ENCODE results near the gene PSMG4.

PSMG4 gene

DNA sequence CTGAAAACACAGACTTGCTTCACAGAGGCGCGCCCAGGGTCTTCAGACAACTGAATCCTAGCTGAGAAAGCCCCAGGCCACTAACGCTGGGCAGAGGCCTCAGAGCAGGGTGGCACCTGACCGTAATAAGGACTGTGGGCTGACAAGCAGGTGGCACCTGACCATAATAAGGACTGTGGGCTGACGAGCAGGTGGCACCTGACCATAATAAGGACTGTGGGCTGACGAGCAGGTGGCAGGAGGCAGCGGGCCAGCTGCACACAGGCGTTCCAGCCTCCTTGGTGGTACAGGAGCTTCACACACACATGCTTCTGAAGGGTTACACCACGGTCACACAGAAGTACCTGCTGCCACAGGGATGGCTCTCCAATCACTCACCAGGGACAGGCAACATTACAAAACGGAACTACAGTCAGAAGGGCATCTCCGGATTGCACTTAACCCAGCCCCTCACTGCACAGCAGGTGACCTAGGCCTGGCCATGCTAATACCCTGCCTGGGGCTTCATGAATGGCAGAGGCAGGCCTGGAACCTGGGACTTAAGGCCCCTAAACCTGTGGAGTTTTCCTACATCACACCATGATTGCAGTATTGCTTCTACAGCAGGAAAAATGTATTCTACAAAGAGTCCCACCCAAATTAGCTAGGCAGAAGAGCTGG is 50.8 kb downstream of the PSMG4 start:
- DNase-seq (ENCODE audit: low read depth): no peak

DNA sequence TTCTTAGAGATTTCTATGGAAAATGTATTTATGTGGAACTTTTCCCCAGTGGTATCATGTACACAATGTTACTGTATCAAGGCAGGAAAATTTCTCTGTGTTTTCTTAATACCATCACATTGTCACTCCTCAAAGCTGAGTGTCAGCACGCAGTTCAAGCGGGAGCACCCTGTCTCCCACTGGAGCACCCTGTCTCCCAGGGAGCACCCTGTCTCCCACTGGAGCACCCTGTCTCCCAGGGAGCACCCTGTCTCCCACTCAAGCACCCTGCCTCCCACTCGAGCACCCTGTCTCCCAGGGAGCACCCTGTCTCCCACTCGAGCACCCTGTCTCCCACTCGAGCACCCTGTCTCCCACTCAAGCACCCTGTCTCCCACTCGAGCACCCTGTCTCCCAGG is 51.3 kb downstream of the PSMG4 start:
- no peak for DNase-seq (ENCODE audit: low read depth)

DNA sequence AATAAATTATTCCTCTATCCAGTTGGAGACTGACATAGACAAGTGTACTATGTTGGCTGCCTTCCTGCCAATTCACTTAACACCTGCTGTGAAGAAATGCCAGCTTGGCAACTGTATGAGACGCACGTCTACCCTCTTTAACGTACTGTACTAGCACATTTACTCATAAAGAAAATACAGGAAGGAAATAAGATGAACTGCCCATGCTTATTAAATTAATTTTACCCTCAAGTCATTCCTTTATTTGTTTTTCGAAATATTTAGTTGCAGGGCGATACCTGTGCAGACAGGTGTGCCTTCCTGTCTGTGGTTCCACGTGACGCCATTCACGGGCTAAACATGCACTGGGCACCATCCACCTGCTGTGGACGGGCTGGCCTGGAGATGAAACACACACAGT is 52.0 kb downstream of the PSMG4 start:
- no peak for DNase-seq (ENCODE audit: low read depth)

DNA sequence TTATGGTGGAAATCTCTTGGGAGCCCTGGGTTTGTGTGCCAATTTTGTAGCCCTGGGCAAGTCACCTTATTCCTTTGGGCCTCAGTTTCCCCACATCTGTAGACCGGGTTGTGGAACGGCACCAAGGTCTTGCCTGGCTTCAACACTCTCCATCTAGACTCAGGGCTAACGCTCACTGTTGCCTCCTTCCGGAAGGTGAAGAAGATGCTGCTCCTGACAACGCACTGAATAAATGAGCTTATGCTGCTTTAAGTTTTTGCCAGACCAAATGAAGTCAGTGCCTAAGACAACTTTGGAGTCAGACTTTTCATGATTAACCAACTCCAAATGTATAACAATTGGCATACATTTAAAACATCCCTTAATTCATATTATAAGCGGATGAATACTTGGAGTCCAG is 53.1 kb downstream of the PSMG4 start:
- DNase-seq (ENCODE audit: low read depth): no peak

DNA sequence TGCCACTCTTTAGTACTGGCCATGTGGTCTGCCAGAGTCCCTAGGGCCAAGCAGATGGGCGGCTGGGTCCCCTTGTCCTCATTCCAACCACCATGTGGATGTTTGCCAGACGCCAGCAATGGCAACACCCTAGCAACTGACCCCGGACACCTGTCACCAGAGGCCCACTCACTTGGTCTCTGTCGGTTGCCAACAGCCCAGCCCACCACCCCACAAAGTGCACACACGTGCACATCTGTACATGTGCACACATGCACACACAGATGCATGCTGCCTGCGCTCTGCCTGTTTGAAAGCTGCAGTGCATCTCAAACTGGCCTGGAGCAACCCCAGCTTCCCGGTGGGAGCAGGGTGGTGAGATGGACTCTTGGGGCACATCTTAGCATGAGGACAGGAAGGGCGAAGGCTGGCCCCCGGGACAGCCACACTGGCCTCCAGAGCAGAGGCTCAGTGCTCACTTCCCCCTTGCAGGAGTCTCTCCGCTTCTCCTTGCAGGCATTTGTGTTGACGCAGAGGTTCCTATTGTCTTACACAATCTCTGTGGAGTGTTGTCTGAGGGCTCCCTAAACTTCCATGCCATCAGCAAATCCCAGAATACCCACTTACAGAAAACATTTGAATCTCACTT is 54.0 kb downstream of the PSMG4 start:
- DNase-seq (ENCODE audit: low read depth): no peak

DNA sequence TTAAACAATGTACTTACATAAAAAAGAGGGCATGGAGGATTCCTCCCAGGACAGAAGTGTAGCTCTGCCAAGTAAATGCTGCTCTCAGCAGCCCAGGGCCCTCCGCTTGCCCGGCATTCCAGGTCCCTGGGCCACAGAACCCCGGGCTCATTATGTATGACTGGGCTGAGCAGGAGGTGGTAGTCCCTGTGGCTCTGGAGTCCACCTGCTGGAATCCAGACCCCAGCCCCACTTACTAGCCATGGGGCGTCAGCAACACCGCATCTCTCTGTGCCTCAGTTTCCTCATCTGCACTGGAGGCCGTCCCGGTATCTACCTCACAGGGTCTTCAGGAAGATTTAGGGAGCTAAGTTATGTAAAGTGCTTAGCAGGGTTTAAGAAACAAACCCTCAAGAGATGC is 55.4 kb downstream of the PSMG4 start:
- DNase-seq (ENCODE audit: low read depth): no peak

DNA sequence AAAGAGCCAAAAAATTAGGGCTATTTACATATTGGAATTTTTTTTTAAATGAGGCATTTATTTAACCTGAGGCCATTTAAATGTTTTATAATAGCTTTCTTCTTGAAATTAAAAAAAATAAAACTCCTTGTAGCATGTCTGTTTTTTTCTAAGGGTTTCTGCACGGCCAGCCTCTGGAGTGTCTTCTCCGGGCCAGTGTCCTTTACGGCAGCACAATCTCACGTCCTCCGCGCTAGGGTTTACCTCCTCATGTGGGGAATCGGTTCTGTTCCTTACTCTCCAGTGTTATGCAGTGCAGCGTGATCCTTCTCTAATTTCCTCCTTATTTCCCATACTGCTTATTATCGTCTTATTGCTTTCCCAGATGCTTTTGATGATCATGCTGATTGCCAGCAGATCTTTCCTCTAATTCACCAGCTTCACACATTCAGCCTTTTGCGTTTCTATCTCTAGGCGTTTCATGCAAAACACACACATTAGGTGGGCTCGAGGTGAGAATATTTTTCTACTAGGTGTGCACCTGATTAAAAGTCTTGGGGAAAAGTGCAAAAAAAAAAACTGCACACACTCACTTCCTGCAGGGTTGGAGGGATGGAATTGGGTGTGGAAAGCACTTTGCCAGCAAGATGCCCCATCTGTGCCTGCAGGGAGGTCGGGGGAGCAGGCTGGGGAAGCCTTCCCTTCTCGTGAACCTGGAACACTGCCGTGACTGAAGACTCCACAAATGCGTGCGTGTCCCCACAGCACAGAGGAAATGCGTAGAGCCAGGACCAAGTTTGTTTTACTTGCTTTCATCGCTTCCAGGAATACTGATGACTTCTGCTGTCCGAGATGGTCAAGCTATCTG is 56.1 kb downstream of the PSMG4 start:
- DNase-seq (ENCODE audit: low read depth): no peak

DNA sequence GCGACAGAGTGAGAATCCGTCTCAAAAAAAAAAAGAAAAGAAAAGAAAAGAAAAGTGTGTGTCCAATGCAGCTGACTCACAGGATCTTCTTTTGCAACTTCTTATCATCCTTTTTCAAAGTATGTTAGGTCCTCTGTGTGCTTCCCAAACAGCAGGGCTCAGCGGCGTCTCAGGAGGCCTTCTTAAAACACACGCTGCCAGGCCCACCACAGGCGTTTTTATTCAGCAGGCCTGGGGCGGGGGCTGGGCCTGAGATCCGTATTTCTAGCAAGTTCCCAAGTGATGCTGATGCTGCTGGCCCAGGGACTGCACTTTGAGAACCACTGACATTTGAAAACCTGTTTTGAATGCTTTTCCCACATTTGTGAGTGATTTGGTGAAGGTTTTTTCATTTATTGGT is 57.1 kb downstream of the PSMG4 start:
- DNase-seq (ENCODE audit: low read depth): no peak

DNA sequence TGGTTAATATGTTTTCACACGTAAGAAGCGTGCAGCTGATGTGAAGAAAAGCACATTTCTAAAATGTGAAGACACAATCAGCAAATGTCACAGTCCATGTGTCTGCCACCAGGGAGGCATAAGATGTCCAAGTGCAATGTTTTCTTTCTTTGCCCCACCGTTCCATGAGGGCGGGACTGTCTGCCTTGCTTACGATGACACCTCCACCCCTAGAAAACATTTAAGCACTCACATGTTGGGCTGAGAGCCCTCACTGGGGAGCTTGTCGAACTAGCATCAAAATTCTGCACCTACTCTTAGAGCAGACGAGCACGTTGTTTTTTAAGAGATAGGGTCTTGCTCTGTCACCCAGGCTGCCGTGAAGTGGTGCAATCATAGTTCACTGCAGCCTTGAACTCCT is 57.6 kb downstream of the PSMG4 start:
- DNase-seq (ENCODE audit: low read depth): no peak

DNA sequence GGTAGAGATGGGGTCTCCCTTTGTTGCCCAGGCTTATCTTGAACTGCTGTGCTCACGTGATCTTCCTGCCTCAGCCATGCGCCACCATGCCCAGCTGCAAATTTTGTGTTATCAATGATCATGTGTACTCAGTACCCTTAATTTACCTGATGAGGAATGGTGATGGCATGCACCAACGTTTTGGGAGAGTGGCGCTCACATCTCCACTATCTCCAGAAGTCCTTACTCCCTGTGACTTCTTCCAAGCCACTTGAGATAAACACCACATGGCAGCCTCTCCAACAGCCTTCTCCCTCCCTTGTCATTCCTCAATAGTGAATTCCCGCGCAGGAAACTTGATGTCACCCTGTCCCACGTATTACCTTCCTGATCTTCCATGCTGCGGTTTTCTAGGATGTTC is 58.1 kb downstream of the PSMG4 start:
- DNase-seq (ENCODE audit: low read depth): no peak
